Measurements from ENCODE around the gene KRTAP6-2. TPM values are rescaled to one million over a fixed set of nuclear protein-coding genes. Genes with fewer than 3 reads are reported as not detected.

Gene KRTAP6-2, protein sequence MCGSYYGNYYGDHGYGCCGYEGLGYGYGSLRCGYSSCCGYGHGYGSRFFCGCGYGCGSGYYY
- not detected for polyA plus RNA-seq (ENCODE audit: insufficient read length in 3 of 3)
- long read RNA-seq, donor 1, result 0 reads
- long read RNA-seq, donor 2, result 0 reads
- long read RNA-seq, donor 3, result 0 reads
- long read RNA-seq, donor 4, result 0 reads
- long read RNA-seq, donor 5, result 0 reads
- long read RNA-seq, donor 6, result 0 reads
- long read RNA-seq, donor 7, result 0 reads
- long read RNA-seq, donor 8, result 0 reads
- long read RNA-seq, donor 9, result 0 reads
- long read RNA-seq, donor 10, result 0 reads
- long read RNA-seq, donor 11, result 0 reads
- long read RNA-seq, donor 12, result 0 reads
- long read RNA-seq, donor 13, result 0 reads
- long read RNA-seq, donor 14, result 0 reads
- long read RNA-seq, donor 15, result 0 reads
- long read RNA-seq, donor 16, result 0 reads

DNA sequence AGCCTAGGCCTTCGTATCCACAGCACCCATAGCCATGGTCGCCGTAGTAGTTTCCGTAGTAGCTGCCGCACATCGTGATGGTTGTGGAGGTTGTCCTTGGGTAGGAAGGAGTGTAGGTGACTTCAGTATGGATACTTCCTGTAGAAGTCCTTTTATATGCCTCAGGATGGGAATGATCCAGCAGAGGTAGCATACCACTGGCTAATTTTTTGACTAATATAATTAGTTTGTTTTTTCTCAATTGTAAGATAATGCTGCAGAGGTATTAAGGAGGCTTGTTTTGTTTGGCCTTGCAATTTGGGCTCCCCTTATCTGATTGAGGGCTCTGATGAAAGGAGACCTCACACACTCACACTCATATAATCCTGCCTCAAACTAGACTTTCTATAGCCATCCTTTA lies at the start of gene KRTAP6-2:
Gene KRTAP6-2, minus strand, starts transcription at position 101 of the 400 bp plus-strand sequence. Its CDS starts 28 bp downstream, at position 73.
- no peak for DNase-seq

DNA sequence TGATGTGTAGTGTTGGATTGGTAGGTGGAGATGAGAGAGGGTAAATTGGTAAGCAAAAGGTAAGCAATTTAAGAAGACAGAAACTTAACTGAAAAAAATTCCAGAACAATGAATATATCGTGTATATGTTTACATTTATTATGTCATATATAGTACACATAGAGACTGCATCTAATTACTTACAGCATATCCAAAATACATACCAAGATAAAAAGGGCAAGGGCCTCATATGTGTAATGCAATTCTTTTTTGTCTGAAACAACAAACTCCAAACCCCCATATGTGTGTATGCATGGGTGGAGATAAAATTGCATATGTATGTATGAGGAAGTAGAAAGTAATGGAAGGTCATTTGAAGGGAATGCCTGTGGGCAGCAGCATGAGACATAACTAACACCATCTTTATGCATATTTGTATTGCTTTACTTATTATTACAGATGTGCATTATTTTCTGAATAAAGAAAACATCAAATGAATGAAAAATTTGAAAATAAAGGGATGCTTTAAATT lies 48.3 kb upstream of the KRTAP6-2 start:
- DNase-seq, result no peak

DNA sequence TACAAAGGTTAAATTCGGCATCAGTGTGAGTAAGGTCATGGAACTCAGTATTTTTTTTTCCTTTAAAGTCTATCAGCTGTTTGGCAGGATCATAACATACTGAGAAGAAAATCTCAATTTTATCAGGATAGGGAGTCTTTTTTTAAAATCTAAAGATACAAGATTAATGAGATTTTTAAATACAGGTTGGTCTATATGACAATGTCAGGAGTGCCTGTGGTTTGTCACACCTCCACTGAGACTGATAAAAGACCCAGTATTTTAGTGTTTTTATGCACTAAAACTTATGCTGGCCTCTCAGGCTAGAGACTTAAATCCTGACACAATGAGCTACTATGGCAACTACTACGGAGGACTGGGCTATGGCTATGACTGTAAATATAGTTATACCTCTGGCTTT lies 43.9 kb upstream of the KRTAP6-2 start, which contains the start of gene KRTAP20-3:
Gene KRTAP20-3, plus strand, starts transcription at position 301 of the 400 bp plus-strand sequence.
- no peak for DNase-seq

DNA sequence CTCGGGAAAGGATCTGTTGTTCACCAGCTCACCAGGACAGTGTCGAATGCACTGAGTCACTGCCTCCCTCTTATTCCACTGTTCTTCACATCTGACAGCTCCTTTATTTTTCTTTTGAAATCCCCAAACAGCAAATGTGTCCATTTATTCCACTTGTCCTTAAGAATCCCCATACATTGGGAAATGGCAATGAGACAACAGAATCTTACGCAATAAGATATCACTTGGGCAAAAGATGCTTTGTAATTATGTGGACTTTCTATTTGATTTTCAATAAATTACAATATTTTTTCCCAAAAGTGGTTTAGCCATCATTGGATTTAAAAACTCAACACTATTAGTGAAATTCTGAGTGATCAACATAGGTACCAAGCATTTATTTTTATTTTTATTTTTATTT lies 40.0 kb upstream of the KRTAP6-2 start:
- no peak for DNase-seq

DNA sequence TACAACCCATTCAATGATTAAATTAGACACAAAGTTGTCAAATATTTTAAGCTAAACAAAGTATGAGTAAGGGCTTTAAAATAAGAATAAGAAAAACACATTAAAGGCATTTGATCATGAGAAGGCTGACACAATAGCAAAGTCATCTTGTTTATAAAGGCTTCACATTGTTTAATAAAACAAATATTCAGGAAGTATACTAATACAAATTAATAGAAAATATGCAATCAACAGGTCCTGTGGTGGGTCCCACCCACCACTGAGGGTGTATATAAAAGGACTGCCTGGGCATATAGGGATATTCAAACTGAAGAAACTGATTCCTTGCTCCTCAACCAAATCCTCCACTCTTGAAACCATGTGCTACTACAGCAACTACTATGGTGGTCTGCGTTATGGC lies 36.2 kb upstream of the KRTAP6-2 start, which contains the start of gene KRTAP20-2:
Gene KRTAP20-2, plus strand, starts transcription at position 301 of the 400 bp plus-strand sequence. Its CDS starts 58 bp downstream, at position 359.
- no peak for DNase-seq

DNA sequence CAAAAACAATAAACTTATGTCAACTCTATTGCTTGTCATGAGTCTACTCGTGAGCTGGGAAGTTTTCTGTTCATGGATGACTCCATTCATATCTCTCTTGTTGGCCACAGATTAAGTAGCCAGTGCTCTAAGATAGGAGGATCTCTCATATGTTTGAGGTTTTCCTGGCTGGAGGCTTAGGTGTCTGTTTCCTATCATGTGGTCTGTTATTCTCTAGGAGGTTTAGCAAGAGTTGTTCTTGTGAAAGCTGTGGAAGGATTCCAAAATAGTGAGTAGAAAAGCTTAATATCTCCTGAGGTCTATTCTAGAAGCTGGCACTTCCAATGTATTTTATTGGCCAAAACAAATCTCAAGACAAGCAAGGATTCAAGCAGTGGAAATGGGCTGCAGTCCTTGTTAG lies 30.5 kb upstream of the KRTAP6-2 start:
- no peak for DNase-seq

DNA sequence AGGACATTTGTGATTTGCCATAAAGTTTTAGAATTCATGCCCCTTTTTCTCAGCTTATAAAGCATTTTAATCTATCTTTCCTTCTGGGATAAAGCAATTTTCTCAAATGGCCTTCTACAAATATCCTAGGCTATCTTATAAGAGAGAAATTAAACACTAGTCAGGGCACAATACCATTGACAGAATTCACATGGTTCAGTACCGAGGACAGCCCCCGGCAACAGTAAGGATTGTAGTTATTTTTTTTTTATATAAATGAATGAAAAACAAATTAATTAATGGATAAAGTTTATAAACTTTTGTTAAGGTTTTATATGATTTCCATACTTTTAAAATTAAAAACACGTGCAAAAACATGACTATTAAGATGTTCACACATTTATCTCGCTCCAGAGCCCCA lies 29.4 kb upstream of the KRTAP6-2 start:
- no peak for DNase-seq

DNA sequence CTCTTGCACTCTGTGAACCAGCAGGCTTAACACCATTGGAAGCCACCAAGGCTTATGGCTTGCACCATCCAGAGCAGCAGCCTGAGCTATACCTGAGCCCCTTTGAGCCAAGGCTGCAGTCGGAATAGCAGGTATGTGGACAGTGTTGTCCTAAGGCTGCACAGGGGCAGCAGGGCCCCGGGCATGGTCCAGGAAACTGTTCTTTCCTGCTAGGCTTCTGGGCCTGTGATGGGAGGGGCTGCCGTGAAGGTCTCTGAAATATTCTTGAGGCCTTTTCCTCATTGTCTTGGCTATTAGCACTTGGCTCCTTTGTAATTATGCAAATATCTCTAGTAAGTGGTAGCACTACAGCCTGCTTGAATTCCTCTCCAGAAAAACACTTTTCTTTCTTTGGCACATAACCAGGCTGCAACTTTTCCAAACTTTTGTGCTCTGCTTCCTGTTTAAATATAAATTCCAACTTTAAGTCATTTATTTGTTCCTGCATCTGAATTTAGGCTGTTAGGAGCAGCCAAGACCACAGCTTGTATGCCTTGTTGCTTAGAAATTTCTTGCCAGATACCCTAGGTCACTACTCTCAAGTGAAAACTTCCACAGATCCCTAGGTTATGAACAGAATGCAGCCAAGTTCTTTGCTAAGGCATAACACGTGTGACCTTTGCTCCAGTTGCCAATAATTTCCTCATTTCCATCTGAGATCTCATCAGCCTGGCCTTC lies 26.9 kb upstream of the KRTAP6-2 start:
- DNase-seq, result no peak

DNA sequence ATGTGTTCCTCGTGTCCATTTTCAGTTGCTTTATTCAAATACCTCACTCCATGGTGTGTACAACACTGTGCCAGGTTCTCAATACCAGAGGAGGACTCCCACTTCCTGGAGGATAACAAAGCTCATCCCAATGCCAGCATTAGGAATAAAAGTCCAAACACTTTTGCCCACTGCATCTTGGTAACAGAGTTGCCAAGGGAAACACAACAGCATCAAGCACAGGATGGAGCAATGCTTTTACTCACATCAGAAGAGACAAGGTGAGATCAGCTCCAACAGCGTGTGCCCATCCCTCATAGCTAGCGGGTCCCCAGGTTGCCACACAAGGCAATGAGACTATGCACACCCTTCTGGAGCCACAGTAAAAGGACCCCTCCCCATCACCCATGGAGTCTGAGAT lies 24.7 kb upstream of the KRTAP6-2 start:
- DNase-seq, result no peak

DNA sequence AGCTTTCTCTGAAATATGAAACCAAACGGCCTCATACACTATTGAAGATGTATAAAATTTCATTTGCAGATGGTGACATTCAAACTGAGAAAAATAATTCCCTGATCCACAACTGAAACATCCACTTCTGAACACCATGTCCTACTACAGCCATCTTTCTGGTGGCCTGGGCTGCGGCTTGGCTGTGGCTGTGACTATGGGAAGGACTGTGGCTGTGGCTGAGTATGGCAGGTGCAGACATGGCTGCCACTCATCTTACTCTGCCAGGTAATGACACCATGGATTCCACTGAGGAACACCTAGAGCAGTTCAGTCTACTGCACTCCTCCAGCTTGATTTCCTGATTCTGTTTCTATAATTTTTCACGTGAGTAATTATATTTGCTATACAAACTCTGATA lies 21.8 kb upstream of the KRTAP6-2 start, which contains the start of gene KRTAP20-4:
Gene KRTAP20-4, plus strand, starts transcription at position 106 of the 400 bp plus-strand sequence.
- no peak for DNase-seq

DNA sequence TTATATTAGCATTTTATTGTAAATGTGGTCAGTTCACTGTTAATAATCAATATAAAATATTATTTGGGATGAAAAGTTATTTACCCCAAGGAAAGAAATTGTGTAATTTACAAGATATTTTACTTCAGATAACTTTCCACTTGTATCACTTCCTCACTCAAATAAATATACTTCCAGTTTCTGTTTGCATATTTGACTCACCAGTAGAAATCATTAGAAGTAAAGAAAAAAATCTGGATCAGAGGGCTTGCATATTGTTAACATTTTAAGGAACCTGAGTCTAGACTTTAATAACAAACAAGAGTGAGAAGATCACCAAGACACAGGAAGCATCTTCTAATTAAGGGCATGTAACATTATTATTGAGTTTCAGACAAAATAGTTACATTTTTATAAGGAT lies 21.4 kb upstream of the KRTAP6-2 start:
- no peak for DNase-seq

DNA sequence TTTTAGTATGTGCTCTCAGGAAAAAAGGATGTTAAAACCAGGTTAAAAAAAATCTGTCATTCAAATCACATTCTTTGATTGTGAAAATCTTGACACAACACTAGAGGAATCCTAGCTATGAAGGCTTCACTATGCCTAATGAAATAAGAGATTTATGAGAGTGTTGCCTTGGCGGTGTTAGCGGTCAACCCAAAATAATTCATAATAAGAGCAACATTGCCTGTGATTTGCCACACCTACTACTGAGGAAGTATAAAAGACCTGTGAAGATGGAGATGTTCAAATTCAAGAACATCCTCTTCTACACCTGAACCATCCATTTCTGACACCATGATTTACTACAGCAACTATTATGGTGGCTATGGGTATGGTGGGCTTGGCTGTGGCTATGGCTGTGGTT lies 17.4 kb upstream of the KRTAP6-2 start, which contains the start of gene KRTAP20-1:
Gene KRTAP20-1, plus strand, starts transcription at position 301 of the 400 bp plus-strand sequence. Its CDS starts 30 bp downstream, at position 331.
- DNase-seq, result no peak

DNA sequence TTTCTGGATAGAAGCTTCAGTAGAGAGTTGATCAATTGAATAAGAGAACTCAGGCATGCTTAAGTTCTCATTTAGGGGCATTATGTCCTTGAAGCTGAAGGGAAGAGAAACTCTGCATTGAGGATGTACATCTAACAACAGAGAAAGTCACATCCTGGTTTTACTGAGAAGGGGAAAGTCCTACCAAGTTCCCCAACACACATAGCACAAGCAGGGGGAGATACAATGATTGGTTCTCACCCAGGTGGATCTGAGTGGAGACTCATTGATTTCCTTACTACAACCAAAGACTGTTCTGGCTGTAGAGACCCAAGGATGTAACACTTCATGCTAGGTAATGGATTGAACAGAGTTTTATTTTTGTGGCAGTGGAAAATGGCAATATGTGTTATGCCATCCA lies 16.5 kb upstream of the KRTAP6-2 start:
- no peak for DNase-seq

DNA sequence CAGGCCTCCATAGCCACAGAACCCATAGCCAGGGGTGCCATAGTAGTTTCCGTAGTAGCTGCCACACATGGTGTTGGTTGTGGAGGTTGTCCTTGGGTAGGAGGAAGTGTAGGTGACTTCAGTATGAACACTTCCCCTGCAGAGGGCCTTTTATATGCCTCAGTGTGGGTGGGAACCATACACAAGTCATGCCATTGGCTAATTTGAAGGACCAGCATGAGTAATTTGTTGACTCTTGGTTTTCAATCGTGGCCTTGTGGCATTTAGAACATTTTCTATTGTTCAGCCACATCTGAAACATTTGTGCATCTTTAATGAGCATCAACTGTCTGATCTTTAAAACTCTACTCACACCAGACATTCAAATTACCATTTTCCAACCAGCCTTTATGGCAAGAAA lies 15.1 kb upstream of the KRTAP6-2 start, which contains the start of gene KRTAP6-1:
Gene KRTAP6-1, minus strand, starts transcription at position 95 of the 400 bp plus-strand sequence. Its CDS starts 26 bp downstream, at position 69.
- no peak for DNase-seq

DNA sequence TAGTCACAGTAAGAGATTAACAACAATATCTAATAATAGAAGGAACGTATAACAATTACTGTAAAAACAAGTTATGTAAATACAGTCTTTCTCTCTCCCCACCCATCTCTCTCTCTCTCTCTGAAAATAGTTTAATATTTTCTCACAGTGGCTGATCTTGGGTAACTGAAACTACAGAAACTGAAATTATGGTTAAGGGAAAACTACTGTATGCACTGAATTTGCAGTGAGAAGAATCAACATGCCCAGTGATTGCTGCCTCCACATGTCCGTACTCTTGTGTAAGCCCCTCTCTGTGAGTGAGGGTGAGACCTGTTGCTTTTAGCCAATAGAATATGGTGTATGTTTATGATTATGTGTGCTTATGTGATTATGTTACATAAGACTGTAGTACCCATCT lies 13.4 kb upstream of the KRTAP6-2 start:
- no peak for DNase-seq

DNA sequence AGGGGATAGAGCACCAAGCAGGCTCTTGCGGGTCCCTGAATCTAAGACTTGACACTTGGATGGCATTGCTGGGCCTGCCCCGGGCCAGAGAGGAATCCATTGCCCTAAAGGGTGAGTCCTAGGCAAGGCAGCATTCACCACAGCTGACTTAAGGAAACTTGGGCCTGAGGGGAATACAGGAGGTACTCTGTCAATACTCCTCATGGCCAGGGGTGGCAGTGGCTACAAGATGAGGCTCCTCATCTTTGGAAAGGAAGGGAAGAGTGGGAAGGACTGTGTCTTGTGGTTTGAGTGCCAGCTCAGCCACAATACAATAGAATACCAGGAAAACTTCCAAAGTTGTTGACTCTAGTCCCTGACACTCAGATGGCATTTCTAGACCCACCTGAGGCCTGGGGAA lies 7.3 kb upstream of the KRTAP6-2 start:
- DNase-seq, result no peak

DNA sequence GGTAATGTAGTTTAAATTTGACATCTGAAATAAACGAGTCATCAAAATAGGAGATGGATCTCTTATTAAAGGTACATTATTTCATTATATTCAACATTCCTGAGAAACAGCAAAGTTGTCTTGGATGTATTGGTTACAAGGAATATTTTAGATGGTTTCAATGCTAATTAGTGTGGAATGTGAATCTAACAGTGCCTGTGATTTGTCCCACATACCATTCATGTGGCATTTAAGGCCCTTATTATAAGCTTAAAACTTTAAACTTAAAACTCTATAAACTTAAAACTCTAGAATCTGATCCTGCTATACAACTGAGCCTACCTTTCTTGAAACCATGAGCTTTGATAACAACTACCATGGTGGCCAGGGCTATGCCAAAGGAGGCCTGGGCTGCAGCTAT lies 2.1 kb upstream of the KRTAP6-2 start, which contains the start of gene KRTAP22-1:
Gene KRTAP22-1, plus strand, starts transcription at position 301 of the 400 bp plus-strand sequence.
- DNase-seq, result no peak

DNA sequence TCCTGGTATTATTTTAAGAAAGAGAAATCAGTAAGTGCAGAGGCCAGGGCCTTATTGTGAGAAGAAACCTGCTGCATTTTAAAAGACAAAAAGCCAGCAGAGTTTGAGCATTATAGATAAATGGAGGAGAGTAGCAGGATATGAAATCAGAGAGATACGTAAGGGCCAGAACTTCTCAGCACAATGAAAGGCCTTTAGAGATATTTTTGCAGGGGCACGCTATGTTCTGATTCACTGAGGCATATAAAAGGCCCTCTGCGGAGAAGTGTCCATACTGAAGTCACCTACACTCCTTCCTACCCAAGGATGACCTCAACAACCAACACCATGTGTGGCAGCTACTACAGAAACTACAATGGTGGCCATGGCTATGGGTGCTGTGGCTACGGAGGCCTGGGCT lies 6.6 kb downstream of the KRTAP6-2 start, which contains the start of gene KRTAP6-3:
Gene KRTAP6-3, plus strand, starts transcription at position 301 of the 400 bp plus-strand sequence. Its CDS starts 6 bp downstream, at position 307.
- DNase-seq, result no peak

DNA sequence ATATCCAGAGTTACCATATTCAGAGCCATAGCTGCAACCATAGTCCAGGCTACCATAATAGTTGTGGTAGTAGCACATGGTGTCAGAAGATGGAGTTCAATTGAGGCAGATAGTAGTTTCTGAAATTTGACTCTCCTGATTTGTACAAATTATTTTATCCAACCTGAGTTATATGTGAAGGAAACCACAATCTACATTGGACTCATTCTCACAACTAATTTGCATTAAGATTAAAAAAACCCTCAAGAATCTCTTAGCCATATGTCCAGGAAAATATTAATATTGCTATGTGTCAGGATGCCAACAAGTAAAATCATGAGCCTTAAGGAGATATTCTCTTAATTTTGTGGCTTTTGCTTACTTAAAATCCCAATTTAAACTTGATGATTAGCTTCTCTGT lies 8.4 kb downstream of the KRTAP6-2 start, which contains the start of gene KRTAP22-2:
Gene KRTAP22-2, minus strand, starts transcription at position 101 of the 400 bp plus-strand sequence.
- no peak for DNase-seq

DNA sequence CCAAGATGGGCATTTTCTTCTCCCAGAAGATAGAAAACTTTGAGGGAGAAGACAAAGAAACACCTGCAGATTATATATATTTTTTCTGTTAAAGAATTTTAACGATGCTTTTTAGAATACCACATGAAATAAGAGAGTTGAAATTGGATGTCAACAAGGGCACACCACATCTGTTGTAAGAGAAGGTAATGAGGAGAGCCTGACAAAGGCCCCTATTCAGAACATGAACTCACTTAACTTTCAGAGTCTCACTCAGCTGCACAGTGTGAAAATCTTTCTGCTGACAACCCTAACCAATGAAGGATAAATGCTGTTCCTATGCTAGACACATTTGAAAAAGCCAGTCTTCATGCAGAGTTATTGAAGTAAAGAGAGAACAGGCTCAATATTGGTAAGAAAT lies 15.8 kb downstream of the KRTAP6-2 start:
- DNase-seq, result no peak

DNA sequence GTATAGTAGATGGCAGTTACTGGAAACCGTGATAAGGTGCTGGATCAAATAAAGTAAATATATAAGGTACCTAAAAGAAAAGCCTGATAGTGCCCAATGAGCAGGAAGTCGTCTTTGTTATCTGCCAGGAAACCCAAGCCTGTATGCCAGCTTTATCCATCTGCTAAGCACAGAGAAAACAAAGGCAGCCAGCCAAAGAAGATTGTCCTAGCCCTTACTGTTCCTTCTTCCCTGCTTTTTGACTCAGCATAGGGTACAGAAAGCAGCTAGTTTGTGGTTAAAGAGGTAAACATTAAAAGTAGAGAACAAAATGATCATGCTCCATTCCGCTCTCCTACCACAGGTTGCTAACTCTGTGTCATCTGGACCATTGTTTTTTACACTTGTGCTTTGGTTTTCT lies 18.6 kb downstream of the KRTAP6-2 start:
- no peak for DNase-seq

DNA sequence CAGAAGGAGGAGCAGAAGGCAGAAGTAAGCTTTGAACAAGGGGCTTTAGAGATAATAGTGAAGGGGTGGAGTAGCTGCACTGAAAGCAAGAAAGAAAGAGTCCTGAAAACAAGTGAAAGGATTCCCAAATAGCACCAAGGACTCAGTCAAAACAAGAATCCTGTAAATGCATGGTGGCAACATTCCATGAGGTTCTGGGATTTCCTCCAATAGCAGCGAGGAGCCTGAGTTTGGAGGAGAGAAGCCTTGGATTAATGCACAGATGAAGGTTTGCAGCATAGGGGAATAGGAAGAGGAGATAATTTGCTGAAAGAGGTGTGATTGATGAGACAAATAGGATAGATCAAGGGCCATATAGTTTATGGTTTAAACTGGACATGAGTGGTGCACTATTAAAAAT lies 19.4 kb downstream of the KRTAP6-2 start:
- DNase-seq, result no peak
